ENCODE measurements around the gene TRAK1. TPM values are rescaled to one million over a fixed set of nuclear protein-coding genes. Genes with fewer than 3 reads are reported as not detected.

The TRAK1 gene
- polyA plus RNA-seq, 1 donor (not counting 4 experiments of a cell fraction or from before 2014, with no cell fraction given): 58.2 TPM

DNA sequence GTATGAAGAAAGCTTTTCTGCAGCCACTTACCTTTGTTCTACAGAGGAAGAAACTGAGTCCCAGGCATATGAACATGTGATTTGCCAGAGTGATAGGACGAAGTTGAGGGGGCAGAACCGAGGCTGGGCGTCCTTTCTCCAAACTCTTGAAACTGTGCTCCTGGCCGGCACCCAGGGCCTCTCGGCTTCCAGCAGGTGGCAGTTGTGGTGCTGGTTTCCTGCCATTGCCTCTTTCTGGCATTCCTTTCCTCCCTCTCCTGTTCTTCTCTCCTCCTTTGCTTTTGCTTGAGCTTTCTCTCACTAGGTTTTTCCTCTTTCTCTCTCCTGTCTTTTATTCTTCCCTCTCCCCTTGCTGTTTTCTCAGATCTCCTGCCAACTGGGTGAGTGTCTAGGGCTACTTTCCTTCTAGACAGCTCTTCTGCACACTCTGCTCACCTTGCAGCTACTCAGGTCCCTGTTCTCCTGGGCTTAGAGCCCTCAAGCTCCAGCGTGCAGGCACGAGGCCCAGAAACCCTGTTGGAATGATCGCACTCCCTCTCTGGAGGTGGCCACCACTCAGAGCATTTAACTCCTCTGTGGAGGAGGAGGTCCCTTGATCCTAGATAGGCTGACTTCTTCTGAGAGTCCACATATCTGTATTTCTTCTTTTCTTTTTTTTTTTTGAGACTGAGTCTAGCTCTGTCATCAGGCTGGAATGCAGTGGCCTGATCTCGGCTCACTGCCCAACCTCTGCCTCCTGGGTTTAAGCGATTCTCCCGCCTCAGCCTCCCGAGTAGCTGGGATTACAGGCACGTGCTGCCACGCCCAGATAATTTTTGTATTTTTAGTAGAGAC, 26.2 kb downstream of the TRAK1 start:
- dilution Hi-C loops (cut with MboI; ENCODE audit: extremely low pct_ligation_motif_present, low sequenced_read_pairs): loop anchor here (25.0 kb wide), 1 partner anchor 205 kb away; no protein-coding TSS in a partner anchor
- Histone ChIP-seq H3K27me3 (ENCODE audit: control insufficient read depth, extremely low read depth, insufficient read depth, low read length) (no peaks in the 10 kb centered on the region), H4K20me1 (ENCODE audit: control insufficient read depth, extremely low read depth, insufficient read depth, low read length) (peaks cover 12% of the 10 kb centered on the region), H3K4me1 (ENCODE audit: control insufficient read depth, extremely low read depth, insufficient read depth, low read length) (peaks cover 69% of the 10 kb centered on the region), H3K4me2 (ENCODE audit: control insufficient read depth, extremely low read depth, insufficient read depth, low read depth, low read length) (peak overlapping the region; percentile 41), H3K79me2 (ENCODE audit: control insufficient read depth, insufficient read depth, low read length) (peaks cover 55% of the 10 kb centered on the region), H3K27ac (ENCODE audit: control insufficient read depth, insufficient read depth, low read length) (peak overlapping the region; percentile 19), H3K9ac (ENCODE audit: control insufficient read depth, extremely low read depth, insufficient read depth, low read length) (peak overlapping the region; percentile 2), H3K4me3 (ENCODE audit: control insufficient read depth in 2 of 3, extremely low read depth in 1 of 3, insufficient read depth in 2 of 3, low read depth in 1 of 3, low read length in 3 of 3) (no peak overlapping the region), H3K9me3 (ENCODE audit: control insufficient read depth, low read depth, low read length) (no peaks in the 10 kb centered on the region), H3K9me1 (ENCODE audit: control insufficient read depth, extremely low read depth, insufficient read depth, low read length) (peaks cover 2% of the 10 kb centered on the region), H2AFZ (ENCODE audit: control insufficient read depth, low read length) (no peak overlapping the region), H3K36me3 (ENCODE audit: control insufficient read depth in 2 of 2, extremely low read depth in 1 of 2, insufficient read depth in 2 of 2, low read length in 2 of 2) (no peaks in the 10 kb centered on the region)
- TF ChIP-seq, protein P1, sequence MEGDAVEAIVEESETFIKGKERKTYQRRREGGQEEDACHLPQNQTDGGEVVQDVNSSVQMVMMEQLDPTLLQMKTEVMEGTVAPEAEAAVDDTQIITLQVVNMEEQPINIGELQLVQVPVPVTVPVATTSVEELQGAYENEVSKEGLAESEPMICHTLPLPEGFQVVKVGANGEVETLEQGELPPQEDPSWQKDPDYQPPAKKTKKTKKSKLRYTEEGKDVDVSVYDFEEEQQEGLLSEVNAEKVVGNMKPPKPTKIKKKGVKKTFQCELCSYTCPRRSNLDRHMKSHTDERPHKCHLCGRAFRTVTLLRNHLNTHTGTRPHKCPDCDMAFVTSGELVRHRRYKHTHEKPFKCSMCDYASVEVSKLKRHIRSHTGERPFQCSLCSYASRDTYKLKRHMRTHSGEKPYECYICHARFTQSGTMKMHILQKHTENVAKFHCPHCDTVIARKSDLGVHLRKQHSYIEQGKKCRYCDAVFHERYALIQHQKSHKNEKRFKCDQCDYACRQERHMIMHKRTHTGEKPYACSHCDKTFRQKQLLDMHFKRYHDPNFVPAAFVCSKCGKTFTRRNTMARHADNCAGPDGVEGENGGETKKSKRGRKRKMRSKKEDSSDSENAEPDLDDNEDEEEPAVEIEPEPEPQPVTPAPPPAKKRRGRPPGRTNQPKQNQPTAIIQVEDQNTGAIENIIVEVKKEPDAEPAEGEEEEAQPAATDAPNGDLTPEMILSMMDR (optimal IDR thresholded peaks at IDR 0.05 in 1 of 3, IDR thresholded peaks at IDR 0.05 in 1 of 3, conservative IDR thresholded peaks at IDR 0.05 in 1 of 3; ENCODE audit: extremely low read depth in 1 of 3, insufficient read depth in 2 of 3, low read length in 3 of 3): peak; percentile 79 to 88 (median 82)
- no peak for TF ChIP-seq EZH2 (IDR thresholded peaks at IDR 0.05; ENCODE audit: low read length)
- FAIRE-seq (peak; percentile 39), DNase-seq (ENCODE audit: low read depth, low spot score) (no peak)

DNA sequence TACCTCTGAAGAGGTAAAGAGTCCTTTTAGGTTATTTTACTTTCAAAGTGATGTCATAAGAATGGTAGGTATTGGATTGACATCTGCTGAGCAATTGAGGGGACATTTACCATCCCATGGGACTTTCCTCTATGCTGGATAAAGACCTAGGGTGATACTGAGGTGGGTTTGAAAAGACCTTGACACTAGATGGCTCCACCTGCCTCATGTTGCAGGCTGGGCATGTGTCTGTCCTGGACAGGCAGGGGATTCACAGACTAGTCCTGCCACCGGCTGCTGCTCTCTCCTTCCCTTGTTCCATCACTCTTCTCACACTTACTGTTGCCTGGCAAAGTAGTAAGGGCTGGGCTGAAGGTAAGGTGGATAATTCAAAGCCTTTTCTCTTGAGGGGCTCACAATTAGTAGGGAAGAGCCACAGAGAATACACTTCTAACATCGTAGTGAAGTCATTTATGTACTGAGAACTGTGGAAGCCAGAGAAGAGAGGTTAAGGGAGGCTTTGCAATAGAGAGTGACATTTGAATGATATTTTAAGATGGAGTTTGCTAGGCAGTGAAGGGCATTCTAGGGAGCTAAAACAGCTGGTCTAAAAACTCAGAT, 27.7 kb downstream of the TRAK1 start:
- dilution Hi-C loops (cut with MboI; ENCODE audit: extremely low pct_ligation_motif_present, low sequenced_read_pairs): loop anchor here (25.0 kb wide), 1 partner anchor 207 kb away; no protein-coding TSS in a partner anchor
- H3K79me2 ChIP-seq (ENCODE audit: control insufficient read depth, insufficient read depth, low read length): peaks cover 51% of the 10 kb centered on the region
- FAIRE-seq (no peak), DNase-seq (ENCODE audit: low read depth, low spot score) (no peak)
- no peaks in the 10 kb centered on the region for H3K9me3 ChIP-seq (ENCODE audit: control insufficient read depth, low read depth, low read length)
- H3K4me3 ChIP-seq (ENCODE audit: control insufficient read depth in 2 of 3, extremely low read depth in 1 of 3, insufficient read depth in 2 of 3, low read depth in 1 of 3, low read length in 3 of 3): no peak overlapping the region
- peaks cover 2% of the 10 kb centered on the region for H3K9me1 ChIP-seq (ENCODE audit: control insufficient read depth, extremely low read depth, insufficient read depth, low read length)
- peak overlapping the region; percentile 10 for H3K27ac ChIP-seq (ENCODE audit: control insufficient read depth, insufficient read depth, low read length)
- TF ChIP-seq, protein P1 (optimal IDR thresholded peaks at IDR 0.05 in 1 of 3, IDR thresholded peaks at IDR 0.05 in 1 of 3, conservative IDR thresholded peaks at IDR 0.05 in 1 of 3; ENCODE audit: extremely low read depth in 1 of 3, insufficient read depth in 2 of 3, low read length in 3 of 3): peak; percentile 33 to 88 (median 59)
- TF ChIP-seq EZH2 (IDR thresholded peaks at IDR 0.05; ENCODE audit: low read length): no peak
- no peak overlapping the region for H3K4me2 ChIP-seq (ENCODE audit: control insufficient read depth, extremely low read depth, insufficient read depth, low read depth, low read length)
- H3K27me3 ChIP-seq (ENCODE audit: control insufficient read depth, extremely low read depth, insufficient read depth, low read length): no peaks in the 10 kb centered on the region
- H2AFZ ChIP-seq (ENCODE audit: control insufficient read depth, low read length): no peak overlapping the region
- H3K9ac ChIP-seq (ENCODE audit: control insufficient read depth, extremely low read depth, insufficient read depth, low read length): no peak overlapping the region
- H3K4me1 ChIP-seq (ENCODE audit: control insufficient read depth, extremely low read depth, insufficient read depth, low read length): peaks cover 83% of the 10 kb centered on the region
- H3K36me3 ChIP-seq (ENCODE audit: control insufficient read depth in 2 of 2, extremely low read depth in 1 of 2, insufficient read depth in 2 of 2, low read length in 2 of 2): no peaks in the 10 kb centered on the region
- peaks cover 12% of the 10 kb centered on the region for H4K20me1 ChIP-seq (ENCODE audit: control insufficient read depth, extremely low read depth, insufficient read depth, low read length)
